Pancreas (tissue), 10 donors: ENCODE data around the gene DPYSL5. TPM values are rescaled to one million over a fixed set of nuclear protein-coding genes. Genes with fewer than 3 reads are reported as not detected.

Experiments
- ATAC-seq, 4 donors: fragments of 200-7000 bp; cut with Tn5 transposase; one replicate each; pipeline versions ENCODE4 v1.8.0 to v1.9.1; 2020; ENCODE audit warnings: mild to moderate bottlenecking in 4 of 4, moderate library complexity in 4 of 4
- DNase-seq, 6 donors: peaks; one replicate each; pipeline ENCODE4 v3.0.0-alpha.2; 2020
- FAIRE-seq: peaks from 2 replicates; lab custom pipeline; 2012; peaks lifted over from hg19 to GRCh38; lab: Jason Lieb, UNC
- H3K27ac ChIP-seq, 4 donors: fragments of 200-600 bp; sonication (generic); 1 replicate in 3 of 4; 2 replicates in 1 of 4; pipeline versions ENCODE4 v1.5.0 to v1.8.0; 2020
- H3K27me3 ChIP-seq, 4 donors: fragments of 200-600 bp; one replicate each; pipeline ENCODE4 v1.8.0; 2021
- H3K36me3 ChIP-seq, 3 donors: fragments of 200-600 bp; sonication (generic) in 1 of 3; one replicate each; pipeline versions ENCODE4 v1.5.0 to v1.8.0; 2020 to 2021
- H3K4me1 ChIP-seq, 3 donors: fragments of 200-600 bp; one replicate each; pipeline ENCODE4 v1.8.0; 2021
- H3K4me3 ChIP-seq, 4 donors: fragments of 200-600 bp; sonication (generic) in 2 of 4; one replicate each; pipeline versions ENCODE4 v1.5.0 to v1.8.0; 2020 to 2021
- H3K9me3 ChIP-seq, 4 donors: fragments of 200-600 bp; one replicate each; pipeline ENCODE4 v1.8.0; 2021
- WGBS, 2 donors: extraction: QIAGEN DNeasy Blood & Tissue Kit; methylation state at CpG; one replicate each; pipeline ENCODE4 v1.1.7; 2013; 5-methylcytosine and 5-hydroxymethylcytosine counted together
- intact Hi-C, 3 donors: fragments of 100-400 bp; cut with DNase I; formaldehyde crosslinking; loops; one replicate each; pipeline versions ENCODE4 v1.11.1 to v1.14.2; 2022
- polyA plus RNA-seq, 2 donors: library from polyadenylated mRNA; stranded (reverse); fragments of 200-250 nt; gene quantifications; one replicate each; pipeline ENCODE4 v1.2.3, GENCODE V29; 2013
- total RNA-seq, 6 donors: library from RNA; stranded (reverse); fragmentation: NEBNext Ultra II Directional in 4 of 6; extraction: Animal tissue kit (Norgen Biotek cat#: 25700) in 4 of 6; gene quantifications; one replicate each; pipeline versions ENCODE4 v1.2.1 to v1.2.4, GENCODE V29; 2021 to 2023
- TF ChIP-seq, protein P1 (sequence below), 4 donors: fragments of 200-600 bp; sonication (generic) in 3 of 4; IDR thresholded peaks; one replicate each; pipeline versions ENCODE4 v1.5.0 to v1.8.0; 2021; ENCODE audit warnings: antibody characterized with exemption in 4 of 4
- donor health status: healthy with polysubstance abuse.
- donor health status: DM: no; HTN: no; CAD: no; lungs with moderate emphysema.
- donor health status: DM: no; HTN: no; CAD: no.
- donor health status: control.
- donor health status: control.
- donor health status: Bipolar disorder and iron deficiency.
- donor health status: DM: yes; HTN: yes; CAD: no.
- donor health status: DM: no; HTN: no; CAD: no.
- donor health status: DM: no; HTN: no; CAD: no.
- donor health status: DM: yes; HTN: yes; CAD: no.

The DPYSL5 gene
- total and polyA plus RNA-seq, 8 donors: 0.02 to 0.12 (median 0.09) TPM; not detected in 5

DNA sequence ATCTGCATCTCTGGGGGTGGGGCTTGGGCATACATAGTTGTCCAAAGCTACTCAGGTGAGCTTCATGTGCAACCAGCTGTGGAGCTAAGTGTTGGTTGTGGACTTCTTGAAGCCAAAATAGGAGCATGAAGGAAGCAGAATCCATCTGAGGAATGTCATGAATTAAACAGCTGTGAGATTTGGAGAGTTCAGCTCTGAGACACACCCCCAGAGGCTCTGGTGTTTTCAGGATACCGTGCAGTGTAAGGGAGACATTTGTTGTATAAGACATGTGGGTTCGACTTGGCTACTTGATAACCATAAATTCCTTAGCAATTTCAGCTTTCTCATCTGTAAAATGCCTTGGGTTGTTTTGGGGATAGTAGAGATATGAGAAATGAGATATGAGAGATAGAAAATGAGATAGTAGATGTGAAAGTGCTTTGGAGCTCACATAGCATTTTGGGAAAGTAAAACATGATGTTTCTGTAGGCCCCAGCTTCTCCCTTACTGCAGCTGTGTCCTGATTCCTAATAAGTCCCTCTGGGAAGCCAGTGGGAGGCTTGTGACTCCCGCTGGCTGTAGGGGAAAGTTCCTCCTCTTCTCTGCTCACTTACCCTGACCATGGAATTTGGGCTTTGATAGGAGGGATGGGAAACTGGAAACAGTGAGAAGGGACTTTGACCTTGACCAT is 50.0 kb downstream of the DPYSL5 start:
- TF ChIP-seq, protein P1, sequence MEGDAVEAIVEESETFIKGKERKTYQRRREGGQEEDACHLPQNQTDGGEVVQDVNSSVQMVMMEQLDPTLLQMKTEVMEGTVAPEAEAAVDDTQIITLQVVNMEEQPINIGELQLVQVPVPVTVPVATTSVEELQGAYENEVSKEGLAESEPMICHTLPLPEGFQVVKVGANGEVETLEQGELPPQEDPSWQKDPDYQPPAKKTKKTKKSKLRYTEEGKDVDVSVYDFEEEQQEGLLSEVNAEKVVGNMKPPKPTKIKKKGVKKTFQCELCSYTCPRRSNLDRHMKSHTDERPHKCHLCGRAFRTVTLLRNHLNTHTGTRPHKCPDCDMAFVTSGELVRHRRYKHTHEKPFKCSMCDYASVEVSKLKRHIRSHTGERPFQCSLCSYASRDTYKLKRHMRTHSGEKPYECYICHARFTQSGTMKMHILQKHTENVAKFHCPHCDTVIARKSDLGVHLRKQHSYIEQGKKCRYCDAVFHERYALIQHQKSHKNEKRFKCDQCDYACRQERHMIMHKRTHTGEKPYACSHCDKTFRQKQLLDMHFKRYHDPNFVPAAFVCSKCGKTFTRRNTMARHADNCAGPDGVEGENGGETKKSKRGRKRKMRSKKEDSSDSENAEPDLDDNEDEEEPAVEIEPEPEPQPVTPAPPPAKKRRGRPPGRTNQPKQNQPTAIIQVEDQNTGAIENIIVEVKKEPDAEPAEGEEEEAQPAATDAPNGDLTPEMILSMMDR (IDR thresholded peaks at IDR 0.05): no peak
- Histone ChIP-seq H3K9me3 (no peaks in the 10 kb centered on the region), H3K4me1 (no peaks in the 10 kb centered on the region), H3K27ac (no peak overlapping the region), H3K4me3 (no peak overlapping the region), H3K36me3 (no peaks in the 10 kb centered on the region), H3K27me3 (no peaks in the 10 kb centered on the region)
- WGBS, 2 donors: 68 to 80% methylated on average over 3 of the region's 3 CpGs
- intact Hi-C loops: no loop called here
- no peak for DNase-seq
- no peak for FAIRE-seq
- ATAC-seq: no peak

DNA sequence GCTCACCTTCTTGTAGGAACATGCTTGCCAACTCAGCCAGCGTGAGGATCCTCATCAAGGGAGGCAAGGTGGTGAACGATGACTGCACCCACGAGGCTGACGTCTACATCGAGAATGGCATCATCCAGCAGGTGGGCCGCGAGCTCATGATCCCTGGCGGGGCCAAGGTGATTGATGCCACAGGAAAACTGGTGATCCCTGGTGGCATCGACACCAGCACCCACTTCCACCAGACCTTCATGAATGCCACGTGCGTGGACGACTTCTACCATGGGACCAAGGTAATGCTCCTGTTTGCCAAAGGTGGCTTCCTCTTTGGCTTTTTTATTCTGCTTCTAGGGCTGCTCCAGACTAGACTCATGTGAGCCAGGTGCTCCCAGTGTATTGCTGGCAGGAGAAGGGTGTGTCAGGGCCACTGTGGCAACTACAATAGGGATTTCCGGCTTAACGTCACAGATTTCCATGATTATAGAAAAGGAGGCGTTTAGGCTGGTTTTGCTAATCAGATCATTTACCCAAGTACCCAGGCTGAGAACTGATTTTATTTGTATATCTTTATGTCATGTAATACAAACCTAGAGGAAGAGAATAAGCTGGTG is 50.6 kb downstream of the DPYSL5 start:
- intact Hi-C loops: no loop called here
- H3K27me3 ChIP-seq: no peaks in the 10 kb centered on the region
- no peak overlapping the region for H3K27ac ChIP-seq
- TF ChIP-seq, protein P1 (IDR thresholded peaks at IDR 0.05): no peak
- H3K9me3 ChIP-seq: no peaks in the 10 kb centered on the region
- 90 to 94% methylated on average over 15 of the region's 15 CpGs for WGBS, 2 donors
- H3K4me3 ChIP-seq: no peak overlapping the region
- no peaks in the 10 kb centered on the region for H3K4me1 ChIP-seq
- H3K36me3 ChIP-seq: no peaks in the 10 kb centered on the region
- ATAC-seq (no peak), FAIRE-seq (no peak), DNase-seq (no peak)

DNA sequence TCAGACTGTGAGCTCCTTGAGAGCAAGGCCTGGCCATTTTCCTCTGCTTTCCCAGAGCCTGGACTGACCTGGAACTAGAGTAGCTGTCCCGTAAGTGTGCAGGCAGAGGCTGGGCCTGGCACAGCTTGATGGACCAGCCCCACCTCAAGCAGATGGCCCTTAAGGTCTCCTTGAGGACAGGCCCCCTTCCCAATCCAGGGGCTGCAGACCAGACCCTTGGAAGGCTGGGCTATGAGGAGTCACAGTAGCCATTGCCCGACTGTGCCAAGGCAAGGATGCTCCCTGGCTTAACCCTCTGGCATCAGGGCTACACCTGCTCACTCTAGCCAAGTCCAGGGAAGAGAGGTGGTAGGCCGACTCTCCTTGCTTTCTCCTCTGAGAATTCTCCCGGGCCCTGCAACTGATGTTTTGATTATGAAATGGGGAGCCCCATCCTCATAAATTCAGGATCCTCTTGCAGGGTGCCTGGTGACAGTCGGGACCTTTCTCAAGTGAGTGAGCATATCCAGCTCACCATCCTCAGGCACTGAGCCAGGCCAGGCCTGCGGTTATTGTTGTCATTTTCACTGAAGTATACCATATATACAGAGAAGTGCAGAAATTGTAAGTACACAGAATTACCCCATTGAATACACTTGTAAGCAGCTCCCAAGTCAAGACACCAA is 51.7 kb downstream of the DPYSL5 start:
- H3K4me3 ChIP-seq: no peak overlapping the region
- TF ChIP-seq, protein P1 (IDR thresholded peaks at IDR 0.05): no peak
- H3K4me1 ChIP-seq: no peaks in the 10 kb centered on the region
- H3K27me3 ChIP-seq: no peaks in the 10 kb centered on the region
- no peaks in the 10 kb centered on the region for H3K9me3 ChIP-seq
- no peak overlapping the region for H3K27ac ChIP-seq
- H3K36me3 ChIP-seq: no peaks in the 10 kb centered on the region
- no peak for DNase-seq
- 80 to 88% methylated on average over 6 of the region's 6 CpGs for WGBS, 2 donors
- no peak for ATAC-seq
- intact Hi-C loops: no loop called here
- FAIRE-seq: no peak

DNA sequence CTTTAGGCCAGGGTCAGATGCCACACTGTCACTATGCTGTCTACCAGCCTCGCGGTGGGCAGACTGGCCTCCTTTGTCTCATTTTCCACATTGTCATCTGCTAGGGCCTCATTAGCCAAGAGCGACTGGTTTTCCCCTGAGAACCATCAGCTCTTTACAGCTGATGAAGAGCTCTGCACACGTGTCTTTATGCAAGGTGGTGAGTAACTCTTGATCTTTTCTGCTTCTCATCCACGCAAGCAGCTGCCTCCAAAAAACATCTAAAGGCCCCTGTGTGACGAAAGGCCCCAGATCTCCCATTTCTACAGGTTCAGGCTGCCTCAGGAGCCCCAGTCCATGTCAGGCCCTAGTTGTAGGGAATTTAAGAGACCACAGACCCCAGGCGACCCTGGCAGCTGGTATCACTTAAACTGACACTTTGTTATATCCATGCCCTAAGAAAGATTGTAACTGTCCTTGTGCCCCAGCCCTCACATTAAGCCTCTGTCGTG is 52.9 kb downstream of the DPYSL5 start:
- 72 to 82% methylated on average over 8 of the region's 8 CpGs for WGBS, 2 donors
- FAIRE-seq (no peak), ATAC-seq (no peak), DNase-seq (no peak)
- Histone ChIP-seq H3K27me3 (no peaks in the 10 kb centered on the region), H3K4me1 (no peaks in the 10 kb centered on the region), H3K9me3 (no peaks in the 10 kb centered on the region), H3K27ac (no peak overlapping the region), H3K4me3 (no peak overlapping the region), H3K36me3 (no peaks in the 10 kb centered on the region)
- intact Hi-C loops: no loop called here
- TF ChIP-seq, protein P1 (IDR thresholded peaks at IDR 0.05): no peak
